Activated T-cell treated with anti-CD3 and anti-CD28 coated beads, Interleukin-2, amount 50 U/mL, for 24 hours (primary cell): ENCODE data around the gene NPIPB6.

Source experiments
- DNase-seq: peaks from one replicate; pipeline ENCODE4 v3.0.0-alpha.2; 2020
- H3K27ac Mint-ChIP-seq: 2 replicates; pipeline ENCODE4 v1.8.0; 2020; ENCODE audit warnings: mild to moderate bottlenecking, mixed read lengths
- H3K27me3 Mint-ChIP-seq: 2 replicates; pipeline ENCODE4 v1.8.0; 2020; ENCODE audit warnings: mixed read lengths
- H3K36me3 Mint-ChIP-seq: 2 replicates; pipeline ENCODE4 v1.8.0; 2020; ENCODE audit warnings: low read depth, mixed read lengths
- H3K4me1 Mint-ChIP-seq: 2 replicates; pipeline ENCODE4 v1.8.0; 2020; ENCODE audit warnings: low read depth, mixed read lengths
- H3K4me3 Mint-ChIP-seq: 2 replicates; pipeline ENCODE4 v1.8.0; 2020; ENCODE audit warnings: mild to moderate bottlenecking, moderate library complexity, mixed read lengths
- H3K9me3 Mint-ChIP-seq: 2 replicates; pipeline ENCODE4 v1.8.0; 2020; ENCODE audit warnings: mixed read lengths

The NPIPB6 gene

DNA sequence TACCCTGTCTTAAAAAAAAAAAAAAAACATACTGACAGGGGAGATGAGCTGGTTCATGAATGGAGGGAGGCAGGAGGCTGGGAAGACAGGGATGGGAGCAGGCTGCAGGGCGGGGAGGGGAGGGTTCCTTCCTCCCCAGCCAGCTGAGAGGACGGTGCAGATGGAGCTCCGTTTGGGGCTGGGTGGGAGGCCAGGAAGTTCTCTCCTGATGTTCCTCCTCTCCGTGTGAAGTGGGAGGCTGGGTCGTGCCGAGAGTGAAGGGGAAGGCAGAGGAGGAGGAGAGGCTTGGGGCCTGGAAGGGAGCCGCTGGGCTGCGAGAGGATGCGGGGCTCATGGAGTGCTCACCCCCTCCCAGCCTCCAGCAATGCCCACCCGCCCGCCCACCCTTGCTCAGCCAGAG, 49.7 kb downstream of the NPIPB6 start:
- Mint-ChIP-seq H3K9me3 (no peaks in the 10 kb centered on the region), H3K27me3 (no peaks in the 10 kb centered on the region), H3K36me3 (no peaks in the 10 kb centered on the region), H3K4me3 (no peak overlapping the region), H3K4me1 (peaks cover 62% of the 10 kb centered on the region), H3K27ac (no peak overlapping the region)
- DNase-seq = no peak

- Mint-ChIP-seq H3K9me3 (no peaks in the 10 kb centered on the region), H3K4me3 (no peak overlapping the region), H3K36me3 (no peaks in the 10 kb centered on the region), H3K27me3 (no peaks in the 10 kb centered on the region), H3K4me1 (peaks cover 57% of the 10 kb centered on the region), H3K27ac (peak overlapping the region; percentile 35)
- DNase-seq = no peak
These were observed 51.0 kb downstream of the NPIPB6 start for GRCh38 chr16:28312327-28312726.

DNA sequence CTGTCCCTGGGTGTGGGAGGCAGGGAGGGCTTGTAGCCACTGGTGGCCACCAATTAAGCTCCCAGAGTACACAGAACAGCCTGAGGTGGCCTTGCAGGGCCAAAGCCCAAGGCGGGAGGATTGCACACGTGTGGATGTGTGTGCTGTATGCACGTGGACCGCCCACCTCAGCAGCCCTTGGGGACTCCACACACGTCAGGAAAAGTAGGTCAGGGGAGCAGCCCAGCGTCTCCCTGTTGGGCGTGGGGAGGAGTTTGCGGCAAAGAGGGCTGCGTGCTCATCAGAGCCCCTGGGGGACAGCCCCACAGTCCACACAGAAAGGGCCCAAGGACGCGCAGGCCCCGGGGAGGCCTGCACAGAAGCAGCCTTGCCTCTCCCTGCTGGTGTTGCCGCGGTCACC, 51.4 kb downstream of the NPIPB6 start:
- DNase-seq = peak; percentile 59
- Mint-ChIP-seq H3K4me3 (no peak overlapping the region), H3K4me1 (peaks cover 55% of the 10 kb centered on the region), H3K27me3 (no peaks in the 10 kb centered on the region), H3K27ac (peak overlapping the region; percentile 35), H3K9me3 (no peaks in the 10 kb centered on the region), H3K36me3 (no peaks in the 10 kb centered on the region)

GRCh38 chr16:28311413-28311812, 51.9 kb downstream of the NPIPB6 start:
- H3K9me3 Mint-ChIP-seq = no peaks in the 10 kb centered on the region
- no peaks in the 10 kb centered on the region for H3K27me3 Mint-ChIP-seq
- DNase-seq = no peak
- H3K4me3 Mint-ChIP-seq = no peak overlapping the region
- no peaks in the 10 kb centered on the region for H3K36me3 Mint-ChIP-seq
- H3K4me1 Mint-ChIP-seq = peaks cover 52% of the 10 kb centered on the region
- H3K27ac Mint-ChIP-seq = peak overlapping the region; percentile 89

- DNase-seq = no peak
- Mint-ChIP-seq H3K4me1 (peaks cover 52% of the 10 kb centered on the region), H3K9me3 (no peaks in the 10 kb centered on the region), H3K27ac (peak overlapping the region; percentile 89), H3K4me3 (peak overlapping the region; percentile 56), H3K36me3 (no peaks in the 10 kb centered on the region), H3K27me3 (no peaks in the 10 kb centered on the region)
These were observed 52.5 kb downstream of the NPIPB6 start for GRCh38 chr16:28310796-28311195.

- Mint-ChIP-seq H3K4me1 (peaks cover 47% of the 10 kb centered on the region), H3K4me3 (peak overlapping the region; percentile 56), H3K36me3 (no peaks in the 10 kb centered on the region), H3K9me3 (no peaks in the 10 kb centered on the region), H3K27me3 (no peaks in the 10 kb centered on the region), H3K27ac (peak overlapping the region; percentile 89)
- DNase-seq = peak; percentile 88
These were observed 53.4 kb downstream of the NPIPB6 start for GRCh38 chr16:28309811-28310311.

DNA sequence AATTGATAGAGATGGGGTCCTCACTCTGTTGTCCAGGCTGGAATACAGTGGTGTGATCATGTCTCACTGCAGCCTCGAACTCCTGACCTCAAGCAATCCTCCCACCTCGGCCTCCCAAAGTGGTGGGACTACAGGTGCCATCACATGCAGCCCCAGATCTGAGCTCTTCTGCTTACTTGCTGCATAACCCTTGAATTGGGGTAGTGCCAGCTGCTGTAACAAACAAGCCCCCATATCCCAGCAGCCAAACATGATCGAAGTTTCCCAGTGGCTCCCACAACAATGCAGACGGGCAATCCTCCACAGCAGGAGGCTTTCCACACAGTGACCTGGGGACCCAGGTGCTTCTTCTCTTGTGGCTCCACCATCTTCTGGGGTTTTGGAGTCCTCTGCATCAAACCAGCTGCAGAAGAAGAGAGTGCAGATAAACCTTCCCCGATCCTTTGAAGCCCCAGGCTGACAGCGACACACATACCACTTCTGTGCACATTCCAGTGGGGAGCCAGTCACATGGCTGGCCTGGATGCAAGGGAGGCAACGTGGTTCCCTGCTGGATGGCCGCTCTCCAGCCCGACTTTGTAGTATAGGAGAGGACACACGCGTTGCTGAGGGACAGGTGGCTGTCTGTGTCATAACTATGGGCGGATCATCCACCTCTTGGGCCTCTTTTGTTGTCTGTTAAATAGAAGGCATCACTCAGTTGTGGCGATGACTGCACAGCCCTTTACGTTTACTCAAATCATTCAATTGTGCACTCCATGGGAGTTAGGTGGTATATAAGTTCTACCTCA, 54.3 kb downstream of the NPIPB6 start:
- H3K4me1 Mint-ChIP-seq = peaks cover 45% of the 10 kb centered on the region
- peaks cover 1% of the 10 kb centered on the region for H3K36me3 Mint-ChIP-seq
- no peaks in the 10 kb centered on the region for H3K9me3 Mint-ChIP-seq
- no peak overlapping the region for H3K4me3 Mint-ChIP-seq
- peak overlapping the region; percentile 80 for H3K27ac Mint-ChIP-seq
- DNase-seq = no peak
- H3K27me3 Mint-ChIP-seq = no peaks in the 10 kb centered on the region

- H3K36me3 Mint-ChIP-seq = peaks cover 1% of the 10 kb centered on the region
- no peak overlapping the region for H3K27ac Mint-ChIP-seq
- no peak overlapping the region for H3K4me3 Mint-ChIP-seq
- no peaks in the 10 kb centered on the region for H3K9me3 Mint-ChIP-seq
- no peak for DNase-seq
- H3K4me1 Mint-ChIP-seq = peaks cover 44% of the 10 kb centered on the region
- H3K27me3 Mint-ChIP-seq = no peaks in the 10 kb centered on the region
These were observed 55.4 kb downstream of the NPIPB6 start for GRCh38 chr16:28307936-28308335.

- Mint-ChIP-seq H3K27ac (no peak overlapping the region), H3K4me3 (no peak overlapping the region), H3K36me3 (peaks cover 1% of the 10 kb centered on the region), H3K27me3 (no peaks in the 10 kb centered on the region), H3K4me1 (peaks cover 33% of the 10 kb centered on the region), H3K9me3 (no peaks in the 10 kb centered on the region)
- DNase-seq = no peak
These were observed 59.1 kb downstream of the NPIPB6 start for GRCh38 chr16:28304214-28304613.

DNA sequence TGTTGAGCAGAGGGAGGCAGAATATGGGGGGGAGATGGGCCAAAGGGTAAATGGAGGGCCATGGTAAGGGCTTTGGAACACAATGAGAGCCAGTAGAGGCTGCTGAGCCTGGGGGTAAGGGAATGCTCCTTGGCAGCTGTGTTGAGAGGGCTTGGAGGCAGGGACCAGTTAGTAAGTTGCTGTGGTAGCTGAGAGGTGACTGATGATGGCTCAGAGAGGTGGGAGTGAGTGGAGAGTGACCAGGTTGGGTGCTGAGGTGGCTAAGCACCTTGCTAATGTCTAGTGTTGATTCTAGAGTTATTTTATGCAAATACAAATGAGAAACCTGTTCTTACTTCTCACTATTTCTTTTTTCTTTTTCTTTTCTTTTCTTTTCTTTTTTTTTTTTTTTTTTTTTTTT, 60.2 kb downstream of the NPIPB6 start:
- Mint-ChIP-seq H3K27ac (no peak overlapping the region), H3K4me3 (no peak overlapping the region), H3K4me1 (peaks cover 33% of the 10 kb centered on the region), H3K9me3 (no peaks in the 10 kb centered on the region), H3K36me3 (peaks cover 1% of the 10 kb centered on the region), H3K27me3 (no peaks in the 10 kb centered on the region)
- no peak for DNase-seq

DNA sequence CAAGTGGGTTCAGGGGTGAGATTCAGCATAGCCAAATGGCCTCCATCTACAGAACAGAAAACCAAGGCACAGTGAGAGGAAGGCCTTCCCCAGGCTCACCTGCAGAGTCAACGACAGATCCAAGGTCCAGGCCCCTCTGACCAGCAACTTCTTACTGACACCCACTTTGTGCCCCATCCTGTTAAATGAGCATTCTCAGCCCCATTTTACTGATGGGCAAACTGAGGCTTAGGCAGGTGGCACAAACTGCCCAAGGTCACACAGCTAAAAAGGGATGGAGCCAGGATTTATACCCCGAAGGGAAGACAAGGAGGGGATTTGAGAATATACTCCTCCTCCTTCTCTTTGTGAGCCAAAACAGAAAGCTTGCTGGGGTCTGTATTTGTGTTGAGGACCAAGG, 61.7 kb downstream of the NPIPB6 start:
- Mint-ChIP-seq H3K4me1 (peaks cover 45% of the 10 kb centered on the region), H3K27me3 (no peaks in the 10 kb centered on the region), H3K36me3 (peaks cover 1% of the 10 kb centered on the region), H3K9me3 (no peaks in the 10 kb centered on the region), H3K27ac (peak overlapping the region; percentile 57), H3K4me3 (no peak overlapping the region)
- DNase-seq = no peak

- no peaks in the 10 kb centered on the region for H3K27me3 Mint-ChIP-seq
- peaks cover 48% of the 10 kb centered on the region for H3K4me1 Mint-ChIP-seq
These were observed 62.2 kb downstream of the NPIPB6 start for GRCh38 chr16:28301154-28301553.

DNA sequence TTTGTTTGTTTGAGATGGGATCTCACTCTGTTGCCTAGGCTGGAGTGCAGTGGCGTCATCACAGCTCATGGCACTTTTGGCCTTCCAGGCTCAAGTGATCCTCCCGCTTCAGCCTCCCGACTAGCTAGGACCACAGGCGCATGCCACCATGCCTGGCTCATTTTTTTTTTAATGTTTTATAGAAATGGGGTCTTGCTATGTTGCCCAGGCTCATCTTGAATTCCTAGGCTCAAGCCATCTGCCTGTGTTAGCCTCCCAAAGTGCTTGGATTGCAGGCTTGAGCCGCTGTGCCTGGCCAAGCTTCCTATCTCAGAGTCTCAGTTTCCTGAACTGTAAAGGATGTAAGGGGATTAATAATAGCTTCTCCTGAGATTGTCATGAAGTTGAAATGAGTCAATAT, 63.0 kb downstream of the NPIPB6 start:
- Mint-ChIP-seq H3K4me1 (peaks cover 52% of the 10 kb centered on the region), H3K27ac (no peak overlapping the region), H3K4me3 (no peak overlapping the region), H3K36me3 (peaks cover 1% of the 10 kb centered on the region), H3K9me3 (no peaks in the 10 kb centered on the region), H3K27me3 (no peaks in the 10 kb centered on the region)
- no peak for DNase-seq

More at GRCh38 chr16:28301154-28301553, 62.2 kb downstream of the NPIPB6 start:
- Mint-ChIP-seq H3K36me3 (peaks cover 1% of the 10 kb centered on the region), H3K4me3 (no peak overlapping the region), H3K9me3 (no peaks in the 10 kb centered on the region), H3K27ac (peak overlapping the region; percentile 50)
- no peak for DNase-seq

GRCh38 chr16:28298511-28298878, 64.8 kb downstream of the NPIPB6 start:
- Mint-ChIP-seq H3K4me1 (peaks cover 69% of the 10 kb centered on the region), H3K27ac (no peak overlapping the region), H3K9me3 (no peaks in the 10 kb centered on the region), H3K4me3 (no peak overlapping the region), H3K36me3 (no peaks in the 10 kb centered on the region), H3K27me3 (no peaks in the 10 kb centered on the region)
- no peak for DNase-seq

DNA sequence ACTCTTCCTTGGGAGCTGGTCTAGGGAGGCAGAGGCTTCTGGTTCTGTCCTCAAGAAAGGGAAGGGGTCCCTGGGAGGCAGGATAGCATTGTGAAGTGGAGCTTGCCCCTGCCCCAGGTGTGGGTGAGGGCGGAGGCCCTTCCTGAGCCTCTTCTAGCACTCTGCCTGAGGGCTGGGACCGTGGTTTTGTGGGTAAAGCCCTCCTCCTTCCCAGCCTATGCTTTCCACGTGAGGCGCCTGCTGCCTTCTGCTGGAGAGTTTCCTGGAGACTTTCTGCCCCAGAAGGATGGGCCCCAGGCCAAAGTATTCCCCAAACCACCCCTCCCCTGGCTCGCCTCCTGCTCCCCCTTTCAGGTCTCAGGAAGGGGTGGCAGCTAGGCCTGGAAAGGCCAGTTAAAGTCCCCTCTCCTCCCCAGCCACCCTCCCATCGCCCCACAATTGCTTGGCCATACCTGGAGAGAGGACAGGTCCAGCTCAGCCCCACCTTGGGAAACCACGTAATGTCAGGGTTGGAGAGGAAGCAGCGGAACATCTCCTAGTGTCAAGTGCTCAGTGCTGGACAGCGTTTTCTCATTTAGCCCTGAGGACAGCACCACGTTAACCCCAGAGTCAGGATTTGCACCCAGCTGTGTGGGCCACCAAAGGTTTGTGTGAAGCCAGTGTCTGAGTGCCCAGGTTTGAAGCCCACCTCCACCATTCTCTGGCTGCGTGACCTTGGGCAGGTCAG, 65.4 kb downstream of the NPIPB6 start:
- Mint-ChIP-seq H3K27ac (peak overlapping the region; percentile 80), H3K4me3 (no peak overlapping the region), H3K27me3 (no peaks in the 10 kb centered on the region), H3K9me3 (no peaks in the 10 kb centered on the region), H3K36me3 (no peaks in the 10 kb centered on the region), H3K4me1 (peaks cover 67% of the 10 kb centered on the region)
- no peak for DNase-seq
